Stimulated activated CD8-positive, alpha-beta memory T cell treated with anti-CD3 and anti-CD28 coated beads, Interleukin-2, amount 100 ng/mL, for 1 hour (primary cell): ENCODE measurements around the gene C1QL4.

ENCODE experiments used
- DNase-seq, 2 donors: peaks; one replicate each; pipeline ENCODE4 v3.0.0-alpha.2; 2020; ENCODE audit warnings: low read depth in 2 of 2

C1QL4 gene

GRCh38 chr12:49347311-49348193 lies 10.6 kb upstream of the C1QL4 start:
- peak; percentile 59 to 68 for DNase-seq

GRCh38 chr12:49346659-49347310 lies 9.8 kb upstream of the C1QL4 start, which contains the start of gene DNAJC22:
Gene DNAJC22 (plus strand): TSS chr12:49346888. CDS start chr12:49348873, 1,985 bp downstream.
- DNase-seq, result no peak

GRCh38 chr12:49345825-49346658 lies 9.1 kb upstream of the C1QL4 start:
- DNase-seq, result no peak

GRCh38 chr12:49345051-49345824 lies 8.2 kb upstream of the C1QL4 start:
- DNase-seq, result no peak

GRCh38 chr12:49344486-49345050 lies 7.6 kb upstream of the C1QL4 start:
- DNase-seq, result no peak

GRCh38 chr12:49342914-49343731 lies 6.1 kb upstream of the C1QL4 start:
- no peak for DNase-seq

GRCh38 chr12:49342066-49342913 lies 5.3 kb upstream of the C1QL4 start:
- DNase-seq, result peak; percentile 41 to 46

- no peak for DNase-seq
Observed at GRCh38 chr12:49341777-49342065, 4.7 kb upstream of the C1QL4 start.

GRCh38 chr12:49340971-49341776 lies 4.2 kb upstream of the C1QL4 start:
- no peak for DNase-seq

- DNase-seq, result no peak
Observed at GRCh38 chr12:49340095-49340870, 3.3 kb upstream of the C1QL4 start.

GRCh38 chr12:49339464-49339861 lies 2.5 kb upstream of the C1QL4 start:
- no peak for DNase-seq

GRCh38 chr12:49338830-49339463 lies 2.0 kb upstream of the C1QL4 start:
- DNase-seq, result no peak

GRCh38 chr12:49335955-49336644 lies 888 bp downstream of the C1QL4 start:
- no peak for DNase-seq

GRCh38 chr12:49335118-49335954 lies 1.7 kb downstream of the C1QL4 start:
- no peak for DNase-seq

- no peak for DNase-seq
Observed at GRCh38 chr12:49334681-49335080, 2.3 kb downstream of the C1QL4 start.

GRCh38 chr12:49334226-49334625 lies 2.8 kb downstream of the C1QL4 start:
- DNase-seq, result no peak
